ENCODE results near the gene PRPF18.
"Not testable (repeated sequence)": the region's sequence is repeated elsewhere in the genome, so short reads cannot be mapped to it uniquely, and the experiment has no call there.

The PRPF18 gene

GRCh38 chr10:13586676-13587355, at the start of gene PRPF18:
Gene PRPF18 (plus strand): TSS chr10:13586965. CDS start chr10:13587087, 122 bp downstream.
- DNase-seq (ENCODE audit: low read depth in 2 of 2), result peak; percentile 87 to 91

- DNase-seq (ENCODE audit: low read depth in 2 of 2), result not testable (repeated sequence)
Observed at GRCh38 chr10:13537985-13538384, 48.8 kb upstream of the PRPF18 start.

- no peak for DNase-seq (ENCODE audit: low read depth in 2 of 2)
Observed at GRCh38 chr10:13542533-13542932, 44.2 kb upstream of the PRPF18 start.

GRCh38 chr10:13550802-13551201, 36.0 kb upstream of the PRPF18 start:
- no peak for DNase-seq (ENCODE audit: low read depth in 2 of 2)

- no peak for DNase-seq (ENCODE audit: low read depth in 2 of 2)
Observed at GRCh38 chr10:13555884-13556510, 30.8 kb upstream of the PRPF18 start.

- DNase-seq (ENCODE audit: low read depth in 2 of 2), result no peak
Observed at GRCh38 chr10:13559124-13559700, 27.6 kb upstream of the PRPF18 start.

- DNase-seq (ENCODE audit: low read depth in 2 of 2), result no peak
Observed at GRCh38 chr10:13560597-13560996, 26.2 kb upstream of the PRPF18 start.

GRCh38 chr10:13563481-13564445, 23.0 kb upstream of the PRPF18 start:
- no peak for DNase-seq (ENCODE audit: low read depth in 2 of 2)

GRCh38 chr10:13564576-13564975, 22.2 kb upstream of the PRPF18 start:
- no peak for DNase-seq (ENCODE audit: low read depth in 2 of 2)

- no peak for DNase-seq (ENCODE audit: low read depth in 2 of 2)
Observed at GRCh38 chr10:13567030-13567429, 19.7 kb upstream of the PRPF18 start.

GRCh38 chr10:13571541-13571940, 15.2 kb upstream of the PRPF18 start:
- no peak for DNase-seq (ENCODE audit: low read depth in 2 of 2)

- DNase-seq (ENCODE audit: low read depth in 2 of 2), result no peak
Observed at GRCh38 chr10:13573960-13574359, 12.8 kb upstream of the PRPF18 start.

GRCh38 chr10:13585195-13585751, 1.5 kb upstream of the PRPF18 start:
- no peak for DNase-seq (ENCODE audit: low read depth in 2 of 2)

- DNase-seq (ENCODE audit: low read depth in 2 of 2), result no peak
Observed at GRCh38 chr10:13585943-13586342, 822 bp upstream of the PRPF18 start.

GRCh38 chr10:13587391-13587790, 626 bp downstream of the PRPF18 start:
- DNase-seq (ENCODE audit: low read depth in 2 of 2), result no peak

GRCh38 chr10:13589316-13589715, 2.6 kb downstream of the PRPF18 start:
- DNase-seq (ENCODE audit: low read depth in 2 of 2), result no peak

- DNase-seq (ENCODE audit: low read depth in 2 of 2), result no peak
Observed at GRCh38 chr10:13590886-13591285, 4.1 kb downstream of the PRPF18 start.

- DNase-seq (ENCODE audit: low read depth in 2 of 2), result no peak
Observed at GRCh38 chr10:13592306-13592705, 5.5 kb downstream of the PRPF18 start.

GRCh38 chr10:13593535-13593934, 6.8 kb downstream of the PRPF18 start:
- no peak for DNase-seq (ENCODE audit: low read depth in 2 of 2)

GRCh38 chr10:13594641-13595040, 7.9 kb downstream of the PRPF18 start:
- DNase-seq (ENCODE audit: low read depth in 2 of 2), result no peak

GRCh38 chr10:13597909-13598308, 11.1 kb downstream of the PRPF18 start:
- DNase-seq (ENCODE audit: low read depth in 2 of 2), result no peak
